GM18868 (cell line): ENCODE measurements around the gene C1GALT1C1.

Experiments used
- ATAC-seq: cut with Tn5 transposase; IDR thresholded peaks from one replicate; pipeline ENCODE4 v1.9.1; 2021; ENCODE audit warnings: mild to moderate bottlenecking, moderate library complexity; ENCODE audit not compliant: unreplicated experiment

The C1GALT1C1 gene

GRCh38 chrX:120585702-120586101 lies 44.2 kb downstream of the C1GALT1C1 start:
- ATAC-seq, result no peak
